ENCODE measurements around the gene AGPAT2.

Gene AGPAT2

GRCh38 chr9:136671646-136672430 is 15.4 kb downstream of the AGPAT2 start:
- DNase-seq: no peak

- DNase-seq: no peak
Measured at GRCh38 chr9:136671254-136671614, 16.0 kb downstream of the AGPAT2 start.

- no peak for DNase-seq
Measured at GRCh38 chr9:136670576-136671253, 16.5 kb downstream of the AGPAT2 start.

DNA sequence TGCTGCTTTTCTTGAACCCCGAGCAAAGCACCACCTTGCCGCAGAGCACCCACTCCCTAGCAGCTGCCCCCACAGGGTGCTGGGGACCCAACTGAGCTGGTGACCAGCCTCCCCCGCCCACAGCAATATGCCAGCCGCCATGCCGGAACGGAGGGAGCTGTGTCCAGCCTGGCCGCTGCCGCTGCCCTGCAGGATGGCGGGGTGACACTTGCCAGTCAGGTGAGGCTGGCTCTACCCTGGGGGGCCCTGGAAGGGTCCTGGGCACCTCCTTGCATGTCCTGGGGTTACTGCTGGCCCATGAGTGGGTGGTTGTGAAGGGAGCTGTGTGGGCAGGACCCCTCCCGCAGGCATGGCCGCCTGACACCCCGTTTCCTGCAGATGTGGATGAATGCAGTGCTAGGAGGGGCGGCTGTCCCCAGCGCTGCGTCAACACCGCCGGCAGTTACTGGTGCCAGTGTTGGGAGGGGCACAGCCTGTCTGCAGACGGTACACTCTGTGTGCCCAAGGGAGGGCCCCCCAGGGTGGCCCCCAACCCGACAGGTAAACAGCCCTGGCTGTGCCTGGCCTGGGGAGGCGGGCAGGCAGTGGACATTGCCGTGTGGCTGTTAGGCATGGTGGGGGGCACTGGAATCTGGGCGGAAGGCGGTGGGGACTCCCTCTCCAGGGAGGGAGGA is 17.3 kb downstream of the AGPAT2 start:
- no peak for DNase-seq

DNA sequence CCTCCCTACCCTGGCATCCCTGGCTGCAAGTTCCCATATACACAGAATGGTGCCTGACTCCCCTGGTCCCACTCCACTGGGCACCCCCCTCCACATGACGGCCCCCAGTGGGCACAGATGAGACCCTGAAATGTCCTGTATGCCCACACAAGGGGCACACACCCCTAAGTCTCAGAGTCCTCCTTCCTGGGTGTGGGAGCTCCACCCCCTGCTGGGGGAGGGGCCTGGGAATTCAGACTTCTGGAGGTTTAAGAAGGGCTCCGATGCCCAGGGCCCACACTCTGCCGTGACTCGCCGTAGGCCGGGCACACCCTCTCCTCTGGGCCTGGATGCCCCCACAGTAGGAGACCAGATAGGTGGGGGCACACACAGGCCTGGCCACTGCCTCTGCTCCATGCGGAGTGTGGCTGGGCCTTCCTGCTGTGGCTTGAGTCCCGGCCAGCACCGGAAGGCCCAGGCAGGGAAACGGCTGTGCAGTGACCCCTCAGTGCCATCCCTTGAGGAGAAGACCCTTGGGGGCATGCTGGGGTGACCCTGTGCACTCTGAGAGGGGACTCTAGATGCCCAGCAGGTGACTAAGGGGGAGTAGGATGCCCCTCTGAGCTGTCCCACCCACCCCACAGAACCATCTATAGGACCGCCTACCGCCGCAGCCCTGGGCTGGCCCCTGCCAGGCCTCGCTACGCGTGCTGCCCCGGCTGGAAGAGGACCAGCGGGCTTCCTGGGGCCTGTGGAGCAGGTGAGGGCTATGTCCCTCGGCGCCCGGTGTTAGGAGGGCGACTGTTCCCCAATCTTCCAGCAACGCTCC is 18.1 kb downstream of the AGPAT2 start:
- no peak for DNase-seq

DNA sequence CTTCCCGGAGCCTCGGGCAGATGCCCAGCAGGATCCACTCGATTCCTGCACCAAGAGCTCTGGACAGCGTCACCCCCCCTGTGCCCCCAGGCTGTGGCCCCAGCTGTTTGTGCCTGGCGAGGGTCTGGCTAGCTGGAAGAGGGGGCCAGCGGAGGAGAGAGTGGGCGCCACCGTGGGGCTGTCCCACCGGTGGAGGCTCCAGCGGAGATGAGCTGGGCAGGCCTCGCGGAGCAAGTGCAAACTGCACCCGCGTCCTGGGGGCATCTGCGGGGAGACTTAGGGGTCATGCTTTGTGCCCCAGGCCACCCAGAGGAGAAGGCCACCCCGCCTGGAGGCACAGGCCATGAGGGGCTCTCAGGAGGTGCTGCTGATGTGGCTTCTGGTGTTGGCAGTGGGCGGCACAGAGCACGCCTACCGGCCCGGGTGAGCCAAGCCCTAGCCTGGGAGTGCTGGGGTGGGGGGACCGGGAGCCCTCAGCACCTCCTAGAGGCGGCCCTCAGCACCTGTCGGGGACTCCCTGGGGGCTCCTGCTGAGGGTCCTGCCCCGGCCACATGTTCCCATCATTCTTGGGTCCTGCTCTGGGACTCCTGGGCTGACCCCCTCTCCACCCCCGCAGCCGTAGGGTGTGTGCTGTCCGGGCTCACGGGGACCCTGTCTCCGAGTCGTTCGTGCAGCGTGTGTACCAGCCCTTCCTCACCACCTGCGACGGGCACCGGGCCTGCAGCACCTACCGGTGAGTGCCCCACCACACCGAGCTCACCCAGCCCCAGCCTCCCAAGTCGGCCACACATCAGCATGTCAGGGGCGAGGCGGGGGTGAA is 19.1 kb downstream of the AGPAT2 start:
- no peak for DNase-seq

- DNase-seq: no peak
Measured at GRCh38 chr9:136667214-136667939, 19.9 kb downstream of the AGPAT2 start.

- no peak for DNase-seq
Measured at GRCh38 chr9:136666372-136667213, 20.7 kb downstream of the AGPAT2 start.

DNA sequence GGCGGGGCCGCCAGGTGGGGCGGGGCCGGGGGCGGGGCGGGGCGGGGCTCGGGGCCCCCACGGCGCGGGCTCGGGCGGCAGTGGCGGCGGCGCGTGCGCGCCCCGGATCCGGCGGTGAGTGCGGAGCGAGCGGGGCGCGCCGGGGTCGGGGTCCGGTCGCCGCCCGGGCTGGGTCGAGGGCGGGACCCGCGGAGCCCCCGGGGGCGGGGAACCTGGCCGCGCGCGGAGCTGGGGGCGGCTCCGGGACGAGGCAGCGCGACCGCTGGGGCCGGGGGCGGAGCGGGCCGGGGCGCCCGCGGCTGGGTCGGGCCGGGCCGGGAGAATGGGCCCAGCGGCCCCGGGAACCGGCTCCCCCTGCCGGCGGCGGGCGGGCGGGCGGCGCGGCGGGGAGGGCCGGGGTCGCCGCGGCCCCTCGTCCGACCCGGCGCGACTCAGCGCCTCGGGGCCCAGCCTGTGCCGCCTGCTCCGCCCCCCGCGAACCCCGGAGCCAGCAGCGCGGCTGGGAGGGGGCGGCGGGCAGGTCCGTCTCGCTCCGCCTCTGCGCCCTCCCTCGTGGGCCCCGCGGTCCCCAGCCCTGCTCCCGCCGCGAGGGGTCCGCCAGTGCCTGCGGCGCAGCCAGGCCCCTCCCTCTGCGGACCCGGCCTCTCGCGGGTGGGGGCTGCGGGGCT is 21.4 kb downstream of the AGPAT2 start:
- no peak for DNase-seq

DNA sequence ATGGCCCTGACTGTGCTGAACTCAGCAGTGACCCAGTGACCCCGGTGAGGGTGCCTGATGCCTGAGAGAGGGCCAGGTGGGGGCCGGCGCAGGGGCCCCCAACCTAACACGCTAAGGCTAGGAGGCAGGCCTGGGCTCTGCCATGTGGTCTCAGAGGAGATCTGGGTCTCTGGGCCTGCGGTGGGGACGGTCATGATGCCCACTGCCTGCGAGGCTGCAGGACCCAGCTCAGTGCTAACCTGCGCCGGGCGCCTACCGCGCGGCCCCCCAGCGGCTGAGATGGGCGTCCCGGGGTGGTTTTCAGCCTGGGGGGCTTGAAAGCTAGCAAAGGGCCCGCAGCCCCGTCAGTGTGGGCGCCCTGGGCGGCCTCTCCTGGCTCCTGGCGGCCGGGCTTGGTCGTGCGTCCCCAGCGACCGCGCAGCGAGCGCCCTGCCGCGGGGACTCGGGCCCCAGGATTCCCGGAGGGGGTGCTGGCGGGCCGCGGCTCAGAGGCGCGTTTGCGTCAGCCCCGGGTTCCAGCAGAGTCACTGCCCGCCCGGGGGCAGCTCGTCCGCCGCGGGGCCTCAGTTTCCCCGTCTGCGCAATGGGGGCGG is 22.1 kb downstream of the AGPAT2 start:
- no peak for DNase-seq

DNA sequence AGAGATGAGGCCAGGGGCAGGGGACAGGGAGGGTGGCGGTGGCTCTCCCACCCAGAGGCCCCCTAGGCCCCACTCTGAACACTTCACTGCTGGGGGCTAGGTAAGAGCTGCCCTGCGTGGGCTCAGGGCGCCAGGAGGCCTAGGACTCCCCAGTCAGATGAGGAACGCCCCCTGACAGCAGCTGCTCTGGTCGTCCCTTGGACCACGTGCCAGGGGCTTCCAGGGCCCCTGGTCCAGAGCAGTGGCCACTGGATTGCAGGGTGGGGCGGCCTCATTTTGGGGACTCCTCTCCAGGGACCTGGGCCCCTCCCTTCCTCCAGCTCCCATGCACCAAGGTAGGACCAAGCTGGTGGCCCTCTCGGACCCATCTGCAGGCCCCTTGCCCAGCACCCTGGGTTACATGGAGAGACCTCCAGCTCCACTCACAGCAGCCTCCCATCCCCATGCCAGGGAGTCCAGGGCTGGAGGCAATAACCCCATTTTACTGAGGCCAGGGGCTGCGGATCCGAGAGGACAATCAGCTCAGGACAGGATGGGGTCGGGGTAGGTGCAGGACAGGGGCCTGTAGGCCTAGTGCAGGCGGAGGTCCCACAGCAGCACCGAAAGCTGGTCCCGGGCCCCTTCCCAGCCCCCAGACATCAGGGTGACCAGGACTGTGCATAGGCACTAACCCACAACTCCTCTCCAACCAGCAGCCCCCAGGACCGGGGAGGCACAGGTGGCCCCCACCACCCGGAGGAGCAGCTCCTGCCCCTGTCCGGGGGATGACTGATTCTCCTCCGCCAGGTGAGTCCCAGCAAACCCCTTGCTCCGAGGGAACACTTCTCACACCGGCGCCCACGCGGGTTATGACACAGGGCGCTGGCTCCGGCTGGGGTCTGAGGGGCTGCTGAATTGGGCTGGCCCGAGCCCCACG is 23.0 kb downstream of the AGPAT2 start:
- DNase-seq: no peak

DNA sequence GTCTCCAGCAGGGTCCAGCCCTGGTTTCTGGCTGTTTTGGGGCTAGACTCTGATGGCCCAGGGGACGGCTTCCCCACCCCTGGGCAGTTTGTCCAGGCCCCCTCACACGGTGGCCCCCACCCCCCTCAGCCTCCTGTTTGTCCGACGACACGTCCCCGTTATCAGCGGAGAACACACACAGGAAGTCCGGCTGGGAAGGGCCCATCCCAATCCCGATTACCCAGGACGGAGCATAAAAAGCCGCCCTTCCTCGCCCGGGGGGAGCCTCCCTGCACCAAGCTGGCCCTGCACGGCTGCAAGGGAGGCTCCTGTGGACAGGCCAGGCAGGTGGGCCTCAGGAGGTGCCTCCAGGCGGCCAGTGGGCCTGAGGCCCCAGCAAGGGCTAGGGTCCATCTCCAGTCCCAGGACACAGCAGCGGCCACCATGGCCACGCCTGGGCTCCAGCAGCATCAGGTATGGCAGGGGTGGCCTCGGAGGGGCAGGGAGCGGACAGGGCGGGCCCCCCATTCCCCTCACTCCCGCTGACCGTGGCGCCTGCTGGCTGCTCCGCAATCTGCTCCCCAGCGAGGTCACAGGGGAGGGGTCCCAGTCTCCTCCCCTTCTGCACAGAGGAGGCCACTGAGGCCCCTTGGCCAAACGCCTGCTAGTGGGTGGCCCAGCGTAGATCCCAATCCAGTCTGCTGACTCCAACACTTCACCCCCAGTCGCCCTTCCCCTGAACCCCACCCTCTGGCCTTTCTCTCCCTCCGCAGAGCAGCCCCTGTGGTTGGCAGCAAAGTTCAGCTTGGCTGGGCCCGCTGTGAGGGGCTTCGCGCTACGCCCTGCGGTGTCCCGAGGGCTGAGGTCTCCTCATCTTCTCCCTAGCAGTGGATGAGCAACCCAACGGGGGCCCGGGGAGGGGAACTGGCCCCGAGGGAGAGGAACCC is 24.3 kb downstream of the AGPAT2 start, which contains the start of gene EGFL7:
EGFL7 (plus strand) TSS at position 261 of the 926 bp plus-strand sequence. CDS start 5,367 bp downstream, outside the sequence.
- no peak for DNase-seq

DNA sequence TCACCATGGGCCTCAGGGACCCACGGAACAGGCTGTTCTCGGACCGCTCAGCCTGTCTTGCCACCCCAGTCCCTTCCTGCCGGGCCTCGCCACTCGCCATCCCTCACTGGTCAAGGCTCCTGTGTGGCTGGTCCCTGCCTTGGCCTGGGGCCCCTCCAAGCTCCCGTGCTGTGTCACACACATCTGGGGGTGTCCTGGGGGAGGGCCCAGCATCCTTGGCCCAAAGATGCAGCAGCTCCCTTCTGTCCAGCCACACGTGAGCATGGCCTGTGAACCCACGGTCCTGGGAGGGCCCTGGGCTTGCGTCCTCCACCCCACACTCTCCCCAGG is 25.0 kb downstream of the AGPAT2 start:
- no peak for DNase-seq

GRCh38 chr9:136661641-136662325 is 25.5 kb downstream of the AGPAT2 start:
- no peak for DNase-seq

DNA sequence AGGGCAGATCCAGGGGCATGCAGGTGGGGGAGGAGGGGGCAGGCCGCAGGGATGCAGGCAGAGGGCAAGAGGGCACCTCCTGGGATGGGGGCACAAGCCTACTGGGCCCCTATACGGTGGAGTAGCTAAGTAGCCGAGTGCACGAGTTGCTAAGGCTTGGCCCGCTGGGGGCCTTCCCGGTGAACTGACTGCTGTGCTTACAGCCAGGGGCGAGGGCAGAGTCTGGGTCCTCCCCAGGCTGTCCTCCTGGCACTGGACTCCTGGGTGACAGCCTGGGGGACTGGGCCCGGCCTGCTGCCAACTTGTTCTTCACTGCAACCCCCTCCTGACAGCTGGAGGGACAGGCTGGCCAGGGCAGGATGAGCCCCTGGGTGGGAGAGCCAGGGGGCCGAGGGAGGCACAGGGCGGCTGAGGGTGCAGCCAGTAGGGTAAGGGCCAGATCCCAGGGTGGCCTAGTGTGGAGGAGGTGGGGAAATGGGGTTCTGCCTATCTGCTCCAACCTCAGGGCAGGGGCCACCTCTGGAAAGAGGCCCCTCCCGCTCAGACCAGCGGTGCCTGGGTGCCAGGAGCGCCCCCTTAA is 26.2 kb downstream of the AGPAT2 start:
- DNase-seq: no peak
